Measurements from ENCODE around the gene SDHAF4.

DNA sequence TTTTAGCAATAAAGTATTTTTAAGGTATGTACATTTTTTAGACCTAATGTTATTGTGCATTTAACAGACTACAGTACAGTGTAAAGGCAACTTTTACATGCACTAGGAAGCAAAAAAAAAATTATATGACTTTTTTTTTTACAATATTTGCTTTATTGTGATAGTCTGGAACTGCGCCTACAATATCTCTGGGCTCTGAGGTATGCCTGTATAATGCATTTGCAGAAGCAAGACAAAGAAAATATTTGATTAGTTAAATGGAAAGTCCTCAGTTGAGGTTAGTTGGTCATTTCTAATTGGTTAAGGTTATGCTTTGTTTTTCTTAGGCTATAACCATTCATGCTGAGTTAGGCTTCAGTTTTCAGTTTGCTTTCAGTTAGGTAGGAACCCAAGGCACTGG lies 54.0 kb downstream of the SDHAF4 start:
- TF ChIP-seq, protein P1, sequence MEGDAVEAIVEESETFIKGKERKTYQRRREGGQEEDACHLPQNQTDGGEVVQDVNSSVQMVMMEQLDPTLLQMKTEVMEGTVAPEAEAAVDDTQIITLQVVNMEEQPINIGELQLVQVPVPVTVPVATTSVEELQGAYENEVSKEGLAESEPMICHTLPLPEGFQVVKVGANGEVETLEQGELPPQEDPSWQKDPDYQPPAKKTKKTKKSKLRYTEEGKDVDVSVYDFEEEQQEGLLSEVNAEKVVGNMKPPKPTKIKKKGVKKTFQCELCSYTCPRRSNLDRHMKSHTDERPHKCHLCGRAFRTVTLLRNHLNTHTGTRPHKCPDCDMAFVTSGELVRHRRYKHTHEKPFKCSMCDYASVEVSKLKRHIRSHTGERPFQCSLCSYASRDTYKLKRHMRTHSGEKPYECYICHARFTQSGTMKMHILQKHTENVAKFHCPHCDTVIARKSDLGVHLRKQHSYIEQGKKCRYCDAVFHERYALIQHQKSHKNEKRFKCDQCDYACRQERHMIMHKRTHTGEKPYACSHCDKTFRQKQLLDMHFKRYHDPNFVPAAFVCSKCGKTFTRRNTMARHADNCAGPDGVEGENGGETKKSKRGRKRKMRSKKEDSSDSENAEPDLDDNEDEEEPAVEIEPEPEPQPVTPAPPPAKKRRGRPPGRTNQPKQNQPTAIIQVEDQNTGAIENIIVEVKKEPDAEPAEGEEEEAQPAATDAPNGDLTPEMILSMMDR (IDR thresholded peaks at IDR 0.05): no peak
- no peak for TF ChIP-seq POLR2A (IDR thresholded peaks at IDR 0.05)

Measured in body of pancreas (tissue), 4 donors.